CD8-positive, alpha-beta memory T cell (primary cell): Measurements from ENCODE around the gene CD99L2. TPM values are rescaled to one million over a fixed set of nuclear protein-coding genes. Genes with fewer than 3 reads are reported as not detected.

Experiments
- CTCF ChIA-PET: fragments of 350-600 bp; sonication (Branson Sonifier 250); formaldehyde crosslinking; loops from one replicate; lab custom pipeline; 2021; ENCODE audit warnings: antibody characterized with exemption; lab: Charles Lee
- POLR2A ChIA-PET: fragments of 350-600 bp; sonication (Branson Sonifier 250); formaldehyde crosslinking; loops from one replicate; lab custom pipeline; 2021; ENCODE audit warnings: antibody characterized with exemption; lab: Charles Lee
- DNase-seq, 5 donors: peaks; one replicate each; pipeline versions ENCODE4 v3.0.0 to v3.0.0-alpha.2; 2020 to 2022; ENCODE audit warnings: mixed read lengths in 1 of 5
- H3K27ac ChIP-seq: one replicate; pipeline ENCODE4 v1.7.0; 2013; ENCODE audit warnings: low read depth, mild to moderate bottlenecking, low read length, moderate library complexity
- H3K27me3 ChIP-seq: 2 replicates; pipeline ENCODE4 v1.7.0; 2013; ENCODE audit warnings: low read length, mild to moderate bottlenecking; ENCODE audit not compliant: insufficient read depth, poor library complexity, severe bottlenecking
- H3K36me3 ChIP-seq: 2 replicates; pipeline ENCODE4 v1.7.0; 2013; ENCODE audit warnings: mild to moderate bottlenecking, low read length, moderate library complexity; ENCODE audit not compliant: insufficient read depth
- H3K4me1 ChIP-seq: 2 replicates; pipeline ENCODE4 v1.7.0; 2013; ENCODE audit warnings: mild to moderate bottlenecking, low read length, moderate library complexity; ENCODE audit not compliant: insufficient read depth
- H3K4me3 ChIP-seq: 2 replicates; pipeline ENCODE4 v1.7.0; 2013; ENCODE audit warnings: mild to moderate bottlenecking, low read length
- H3K9me3 ChIP-seq: 2 replicates; pipeline ENCODE4 v1.7.0; 2013; ENCODE audit warnings: mild to moderate bottlenecking, low read length
- H3K27ac Mint-ChIP-seq, 8 donors: one replicate each; pipeline ENCODE4 v1.8.0; 2020 to 2021; ENCODE audit warnings: mixed read lengths in 8 of 8, mild to moderate bottlenecking in 6 of 8, inconsistent platforms in 3 of 8, moderate library complexity in 3 of 8
- H3K27me3 Mint-ChIP-seq, 2 donors: one replicate each; pipeline ENCODE4 v1.8.0; 2020 to 2021; ENCODE audit warnings: mixed read lengths in 2 of 2, mild to moderate bottlenecking in 1 of 2, moderate library complexity in 1 of 2
- H3K36me3 Mint-ChIP-seq, 3 donors: one replicate each; pipeline ENCODE4 v1.8.0; 2020 to 2021; ENCODE audit warnings: mixed read lengths in 3 of 3, inconsistent platforms in 1 of 3, mild to moderate bottlenecking in 1 of 3
- H3K4me1 Mint-ChIP-seq, 3 donors: one replicate each; pipeline ENCODE4 v1.8.0; 2020 to 2021; ENCODE audit warnings: mixed read lengths in 3 of 3, inconsistent platforms in 1 of 3, mild to moderate bottlenecking in 1 of 3
- H3K4me3 Mint-ChIP-seq, 7 donors: one replicate each; pipeline ENCODE4 v1.8.0; 2020 to 2021; ENCODE audit warnings: mixed read lengths in 7 of 7, mild to moderate bottlenecking in 6 of 7, moderate library complexity in 4 of 7, inconsistent platforms in 2 of 7
- H3K9me3 Mint-ChIP-seq, 5 donors: one replicate each; pipeline ENCODE4 v1.8.0; 2020 to 2022; ENCODE audit warnings: mixed read lengths in 5 of 5, mild to moderate bottlenecking in 3 of 5, moderate library complexity in 2 of 5, inconsistent platforms in 1 of 5
- polyA plus RNA-seq: library from polyadenylated mRNA; unstranded; fragments of 300-500 nt; fragmentation: Illumina TruSeq; gene quantifications from one replicate; pipeline ENCODE4 v1.2.3, GENCODE V29; 2021
- total RNA-seq, 2 experiments: library from RNA; stranded (reverse); gene quantifications; one replicate each; pipeline ENCODE4 v1.2.3, GENCODE V29; 2021

The CD99L2 gene
- total and polyA plus RNA-seq, 3 experiments from 2014 or later: 13.7 to 15.9 (median 14.7) TPM

- POLR2A ChIA-PET: no interaction called here
These were observed 52.3 kb downstream of the CD99L2 start for GRCh38 chrX:150846130-150846529.

GRCh38 chrX:150845091-150845490, 53.4 kb downstream of the CD99L2 start:
- H3K36me3 Mint-ChIP-seq: no peaks in the 10 kb centered on the region
- H3K27ac ChIP-seq: no peak overlapping the region
- H3K4me1 ChIP-seq: no peaks in the 10 kb centered on the region
- H3K4me3 ChIP-seq: no peak overlapping the region
- no peaks in the 10 kb centered on the region for H3K27me3 ChIP-seq
- no peaks in the 10 kb centered on the region for H3K9me3 ChIP-seq
- ChIA-PET CTCF (no interaction called here), POLR2A (no interaction called here)
- H3K27me3 Mint-ChIP-seq: no peaks in the 10 kb centered on the region
- H3K36me3 ChIP-seq: no peaks in the 10 kb centered on the region
- no peak overlapping the region for H3K4me3 Mint-ChIP-seq
- no peaks in the 10 kb centered on the region for H3K9me3 Mint-ChIP-seq
- no peak overlapping the region for H3K27ac Mint-ChIP-seq
- H3K4me1 Mint-ChIP-seq: peaks cover 0 to 15% (median 2%) of the 10 kb centered on the region in 3 donors
- no peak for DNase-seq

More at GRCh38 chrX:150846130-150846529, 52.3 kb downstream of the CD99L2 start:
- Mint-ChIP-seq H3K27me3 (no peaks in the 10 kb centered on the region), H3K9me3 (no peaks in the 10 kb centered on the region), H3K36me3 (no peaks in the 10 kb centered on the region), H3K4me1 (peaks cover 0 to 17% (median 2%) of the 10 kb centered on the region in 3 donors), H3K27ac (no peak overlapping the region), H3K4me3 (no peak overlapping the region)
- Histone ChIP-seq H3K9me3 (no peaks in the 10 kb centered on the region), H3K27me3 (no peaks in the 10 kb centered on the region), H3K27ac (no peak overlapping the region), H3K36me3 (no peaks in the 10 kb centered on the region), H3K4me1 (no peaks in the 10 kb centered on the region), H3K4me3 (no peak overlapping the region)
- DNase-seq: no peak
- CTCF ChIA-PET: no interaction called here

- H3K27ac ChIP-seq: no peak overlapping the region
- no peaks in the 10 kb centered on the region for H3K9me3 Mint-ChIP-seq
- H3K4me1 ChIP-seq: no peaks in the 10 kb centered on the region
- no peak overlapping the region for H3K4me3 ChIP-seq
- no peak overlapping the region for H3K27ac Mint-ChIP-seq
- no peaks in the 10 kb centered on the region for H3K27me3 Mint-ChIP-seq
- H3K9me3 ChIP-seq: no peaks in the 10 kb centered on the region
- no peaks in the 10 kb centered on the region for H3K27me3 ChIP-seq
- ChIA-PET CTCF (no interaction called here), POLR2A (no interaction called here)
- no peak overlapping the region for H3K4me3 Mint-ChIP-seq
- peaks cover 0 to 18% (median 3%) of the 10 kb centered on the region in 3 donors for H3K4me1 Mint-ChIP-seq
- DNase-seq: no peak
- H3K36me3 Mint-ChIP-seq: no peaks in the 10 kb centered on the region
- H3K36me3 ChIP-seq: no peaks in the 10 kb centered on the region
These were observed 54.5 kb downstream of the CD99L2 start for GRCh38 chrX:150844016-150844415.

GRCh38 chrX:150842198-150842685, 56.2 kb downstream of the CD99L2 start:
- POLR2A ChIA-PET: no interaction called here
- H3K4me3 ChIP-seq: no peak overlapping the region
- Mint-ChIP-seq H3K4me3 (no peak overlapping the region), H3K4me1 (peaks cover 4 to 14% (median 4%) of the 10 kb centered on the region in 3 donors), H3K27ac (no peak overlapping the region), H3K9me3 (no peaks in the 10 kb centered on the region), H3K36me3 (no peaks in the 10 kb centered on the region), H3K27me3 (no peaks in the 10 kb centered on the region)
- H3K9me3 ChIP-seq: no peaks in the 10 kb centered on the region
- DNase-seq: no peak
- no peak overlapping the region for H3K27ac ChIP-seq
- no peaks in the 10 kb centered on the region for H3K27me3 ChIP-seq
- CTCF ChIA-PET: no interaction called here
- no peaks in the 10 kb centered on the region for H3K4me1 ChIP-seq
- no peaks in the 10 kb centered on the region for H3K36me3 ChIP-seq

GRCh38 chrX:150841456-150842197, 56.8 kb downstream of the CD99L2 start:
- Histone ChIP-seq H3K9me3 (no peaks in the 10 kb centered on the region), H3K27me3 (no peaks in the 10 kb centered on the region), H3K4me1 (no peaks in the 10 kb centered on the region), H3K36me3 (no peaks in the 10 kb centered on the region), H3K4me3 (no peak overlapping the region), H3K27ac (no peak overlapping the region)
- H3K27ac Mint-ChIP-seq: no peak overlapping the region
- POLR2A ChIA-PET: no interaction called here
- no peaks in the 10 kb centered on the region for H3K9me3 Mint-ChIP-seq
- peaks cover 4 to 14% (median 4%) of the 10 kb centered on the region in 3 donors for H3K4me1 Mint-ChIP-seq
- H3K4me3 Mint-ChIP-seq: no peak overlapping the region
- CTCF ChIA-PET: no interaction called here
- no peaks in the 10 kb centered on the region for H3K36me3 Mint-ChIP-seq
- H3K27me3 Mint-ChIP-seq: no peaks in the 10 kb centered on the region
- no peak for DNase-seq

GRCh38 chrX:150837845-150838244, 60.6 kb downstream of the CD99L2 start:
- POLR2A ChIA-PET: no interaction called here

GRCh38 chrX:150834695-150835094, 63.8 kb downstream of the CD99L2 start:
- Histone ChIP-seq H3K4me1 (no peaks in the 10 kb centered on the region), H3K36me3 (no peaks in the 10 kb centered on the region), H3K9me3 (no peaks in the 10 kb centered on the region), H3K27ac (no peak overlapping the region), H3K27me3 (no peaks in the 10 kb centered on the region), H3K4me3 (no peak overlapping the region)
- CTCF ChIA-PET: no interaction called here
- DNase-seq: no peak
- peaks cover 4 to 12% (median 6%) of the 10 kb centered on the region in 3 donors for H3K4me1 Mint-ChIP-seq
- peaks cover 2 to 4% (median 3%) of the 10 kb centered on the region in 5 donors for H3K9me3 Mint-ChIP-seq
- no peaks in the 10 kb centered on the region for H3K27me3 Mint-ChIP-seq
- no peak overlapping the region for H3K27ac Mint-ChIP-seq
- H3K4me3 Mint-ChIP-seq: no peak overlapping the region
- H3K36me3 Mint-ChIP-seq: peaks cover 0 to 9% (median 0%) of the 10 kb centered on the region in 3 donors
- POLR2A ChIA-PET: no interaction called here

More at GRCh38 chrX:150837845-150838244, 60.6 kb downstream of the CD99L2 start:
- H3K4me1 ChIP-seq: no peaks in the 10 kb centered on the region
- CTCF ChIA-PET: no interaction called here
- DNase-seq: no peak
- Mint-ChIP-seq H3K27me3 (no peaks in the 10 kb centered on the region), H3K27ac (no peak overlapping the region), H3K9me3 (peaks cover 2 to 4% (median 3%) of the 10 kb centered on the region in 5 donors), H3K4me1 (peaks cover 4 to 14% (median 4%) of the 10 kb centered on the region in 3 donors), H3K4me3 (no peak overlapping the region), H3K36me3 (peaks cover 0 to 5% (median 0%) of the 10 kb centered on the region in 3 donors)
- no peaks in the 10 kb centered on the region for H3K36me3 ChIP-seq
- no peak overlapping the region for H3K4me3 ChIP-seq
- no peaks in the 10 kb centered on the region for H3K27me3 ChIP-seq
- H3K9me3 ChIP-seq: no peaks in the 10 kb centered on the region
- no peak overlapping the region for H3K27ac ChIP-seq

- H3K36me3 Mint-ChIP-seq: peaks cover 0 to 15% (median 0%) of the 10 kb centered on the region in 3 donors
- H3K27me3 Mint-ChIP-seq: no peaks in the 10 kb centered on the region
- H3K27ac ChIP-seq: no peak overlapping the region
- no peaks in the 10 kb centered on the region for H3K36me3 ChIP-seq
- H3K4me3 ChIP-seq: no peak overlapping the region
- H3K9me3 Mint-ChIP-seq: peaks cover 2 to 4% (median 3%) of the 10 kb centered on the region in 5 donors
- H3K9me3 ChIP-seq: no peaks in the 10 kb centered on the region
- no peak for DNase-seq
- peak overlapping the region in 1 of 8 donors; percentile 47 for H3K27ac Mint-ChIP-seq
- CTCF ChIA-PET: no interaction called here
- H3K4me1 Mint-ChIP-seq: peaks cover 4 to 8% (median 5%) of the 10 kb centered on the region in 3 donors
- H3K4me3 Mint-ChIP-seq: no peak overlapping the region
- no peaks in the 10 kb centered on the region for H3K4me1 ChIP-seq
- no peaks in the 10 kb centered on the region for H3K27me3 ChIP-seq
- POLR2A ChIA-PET: no interaction called here
These were observed 64.9 kb downstream of the CD99L2 start for GRCh38 chrX:150833454-150834056.
